Endodermal cell (in vitro differentiated cells): Measurements from ENCODE around the gene SHC2. TPM values are rescaled to one million over a fixed set of nuclear protein-coding genes. Genes with fewer than 3 reads are reported as not detected.

ENCODE experiments used
- DNase-seq: peaks from one replicate; pipeline ENCODE4 v3.0.0-alpha.2; 2017
- H3K27ac ChIP-seq: 2 replicates; pipeline ENCODE4 v1.5.1; 2013; ENCODE audit warnings: mild to moderate bottlenecking, low read depth, low read length, moderate library complexity
- H3K27me3 ChIP-seq: 2 replicates; pipeline ENCODE4 v1.6.1; 2013; ENCODE audit warnings: mild to moderate bottlenecking, low read length, moderate library complexity; ENCODE audit not compliant: insufficient read depth, control insufficient read depth, poor library complexity, severe bottlenecking
- H3K36me3 ChIP-seq: 2 replicates; pipeline ENCODE4 v1.7.0; 2013; ENCODE audit warnings: mild to moderate bottlenecking, low read length, moderate library complexity; ENCODE audit not compliant: control insufficient read depth, insufficient read depth
- H3K4me1 ChIP-seq: one replicate; pipeline ENCODE4 v1.7.0; 2013; ENCODE audit warnings: low read length; ENCODE audit not compliant: control insufficient read depth, insufficient read depth
- H3K4me3 ChIP-seq: 2 replicates; pipeline ENCODE4 v1.5.1; 2013; ENCODE audit warnings: mild to moderate bottlenecking, low read length, moderate library complexity
- H3K9ac ChIP-seq: 2 replicates; pipeline ENCODE4 v1.6.1; 2013; ENCODE audit warnings: mild to moderate bottlenecking, low read length, moderate library complexity; ENCODE audit not compliant: poor library complexity, severe bottlenecking; ENCODE audit errors: extremely low read depth
- H3K9me3 ChIP-seq: 2 replicates; pipeline ENCODE4 v1.6.1; 2013; ENCODE audit warnings: mild to moderate bottlenecking, low read length, moderate library complexity; ENCODE audit not compliant: control insufficient read depth
- H3K27ac Mint-ChIP-seq: 2 replicates; pipeline ENCODE4 v1.8.0; 2020; ENCODE audit warnings: mixed read lengths
- H3K27me3 Mint-ChIP-seq: 2 replicates; pipeline ENCODE4 v1.8.0; 2021; ENCODE audit warnings: mild to moderate bottlenecking, mixed read lengths; ENCODE audit not compliant: insufficient read depth
- H3K36me3 Mint-ChIP-seq: 2 replicates; pipeline ENCODE4 v1.8.0; 2020; ENCODE audit warnings: low read depth, mixed read lengths
- H3K4me1 Mint-ChIP-seq: 2 replicates; pipeline ENCODE4 v1.8.0; 2020; ENCODE audit warnings: mixed read lengths
- H3K4me3 Mint-ChIP-seq: 2 replicates; pipeline ENCODE4 v1.8.0; 2020; ENCODE audit warnings: mild to moderate bottlenecking, moderate library complexity, mixed read lengths
- H3K9me3 Mint-ChIP-seq: 2 replicates; pipeline ENCODE4 v1.8.0; 2020; ENCODE audit warnings: mild to moderate bottlenecking, mixed read lengths
- WGBS, 2 experiments: methylation state at CpG; one replicate each; pipeline versions ENCODE4 v1.1.5 to v1.1.7; 2013; ENCODE audit warnings: missing lambda C conversion rate in 2 of 2, mixed read lengths in 1 of 2; ENCODE audit not compliant: insufficient coverage in 1 of 2, insufficient read length in 1 of 2; 5-methylcytosine and 5-hydroxymethylcytosine counted together
- total RNA-seq, 2 donors: library from RNA; stranded (reverse); fragmentation: NEBNext Ultra II Directional in 1 of 2; extraction: Animal tissue kit (Norgen Biotek cat#: 25700) in 1 of 2; gene quantifications; 2 replicates in 1 of 2; 3 replicates in 1 of 2; pipeline ENCODE4 v1.2.1, GENCODE V29; 2021
- TF ChIP-seq, protein P1 (sequence below): fragments of 200-600 bp; sonication (generic); conservative IDR thresholded peaks from 2 replicates; pipeline ENCODE4 v1.5.0; 2021; ENCODE audit warnings: antibody characterized with exemption, mild to moderate bottlenecking

SHC2 gene
- total RNA-seq, 2 donors from 2014 or later = 56.5 to 93.0 TPM

DNA sequence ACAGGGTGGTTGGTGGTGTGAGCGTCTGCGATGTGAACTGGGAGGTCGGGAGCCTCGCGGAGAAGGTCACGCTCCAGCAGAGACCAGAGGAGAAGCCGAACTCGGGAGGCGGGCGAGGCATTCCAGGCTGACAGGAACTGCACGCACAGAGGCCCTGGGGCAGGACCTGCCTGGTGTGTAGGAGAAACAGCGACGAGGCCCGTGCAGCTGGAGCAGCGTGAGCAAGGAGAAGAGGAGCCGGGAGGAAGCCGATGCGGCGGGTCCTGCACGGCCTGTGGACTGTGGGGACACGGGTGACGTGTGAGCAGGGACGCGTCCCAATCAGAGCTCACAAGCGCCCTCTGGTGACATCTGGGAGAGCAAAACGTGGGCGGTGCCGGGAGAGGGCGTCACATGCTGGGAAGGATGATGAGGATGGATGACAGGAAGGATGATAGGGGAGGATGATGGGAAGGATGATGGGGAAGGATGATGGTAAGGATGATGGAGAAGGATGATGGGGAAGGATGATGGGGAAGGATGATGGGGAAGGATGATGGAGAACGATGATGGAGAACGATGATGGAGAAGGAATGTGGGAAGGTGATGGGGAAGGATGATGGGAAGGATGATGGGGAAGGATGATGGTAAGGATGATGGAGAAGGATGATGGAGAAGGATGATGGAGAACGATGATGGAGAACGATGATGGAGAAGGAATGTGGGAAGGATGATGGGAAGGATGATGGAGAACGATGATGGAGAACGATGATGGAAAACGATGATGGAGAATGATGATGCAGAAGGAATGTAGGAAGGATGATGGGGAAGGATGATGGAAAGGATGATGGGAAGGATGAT is 19.4 kb upstream of the SHC2 start:
- Mint-ChIP-seq H3K27me3 (peaks cover 14% of the 10 kb centered on the region), H3K4me1 (no peaks in the 10 kb centered on the region), H3K9me3 (peaks cover 18% of the 10 kb centered on the region), H3K36me3 (no peaks in the 10 kb centered on the region), H3K4me3 (no peak overlapping the region), H3K27ac (peak overlapping the region; percentile 63)
- Histone ChIP-seq H3K9ac (no peak overlapping the region), H3K36me3 (no peaks in the 10 kb centered on the region), H3K9me3 (peaks cover 15% of the 10 kb centered on the region), H3K27ac (no peak overlapping the region), H3K4me1 (no peaks in the 10 kb centered on the region), H3K4me3 (no peak overlapping the region), H3K27me3 (no peaks in the 10 kb centered on the region)
- peak; percentile 92 for DNase-seq
- 41 to 52% methylated on average over 28 to 36 of the region's 36 CpGs for WGBS, 2 experiments
- TF ChIP-seq, protein P1, sequence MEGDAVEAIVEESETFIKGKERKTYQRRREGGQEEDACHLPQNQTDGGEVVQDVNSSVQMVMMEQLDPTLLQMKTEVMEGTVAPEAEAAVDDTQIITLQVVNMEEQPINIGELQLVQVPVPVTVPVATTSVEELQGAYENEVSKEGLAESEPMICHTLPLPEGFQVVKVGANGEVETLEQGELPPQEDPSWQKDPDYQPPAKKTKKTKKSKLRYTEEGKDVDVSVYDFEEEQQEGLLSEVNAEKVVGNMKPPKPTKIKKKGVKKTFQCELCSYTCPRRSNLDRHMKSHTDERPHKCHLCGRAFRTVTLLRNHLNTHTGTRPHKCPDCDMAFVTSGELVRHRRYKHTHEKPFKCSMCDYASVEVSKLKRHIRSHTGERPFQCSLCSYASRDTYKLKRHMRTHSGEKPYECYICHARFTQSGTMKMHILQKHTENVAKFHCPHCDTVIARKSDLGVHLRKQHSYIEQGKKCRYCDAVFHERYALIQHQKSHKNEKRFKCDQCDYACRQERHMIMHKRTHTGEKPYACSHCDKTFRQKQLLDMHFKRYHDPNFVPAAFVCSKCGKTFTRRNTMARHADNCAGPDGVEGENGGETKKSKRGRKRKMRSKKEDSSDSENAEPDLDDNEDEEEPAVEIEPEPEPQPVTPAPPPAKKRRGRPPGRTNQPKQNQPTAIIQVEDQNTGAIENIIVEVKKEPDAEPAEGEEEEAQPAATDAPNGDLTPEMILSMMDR = peak; percentile 84

GRCh38 chr19:478976-479375 is 18.1 kb upstream of the SHC2 start:
- no peak overlapping the region for H3K27ac ChIP-seq

GRCh38 chr19:478236-478903 is 17.5 kb upstream of the SHC2 start:
- H3K27me3 ChIP-seq = no peaks in the 10 kb centered on the region
- Mint-ChIP-seq H3K4me1 (no peaks in the 10 kb centered on the region), H3K27me3 (peaks cover 7% of the 10 kb centered on the region), H3K36me3 (no peaks in the 10 kb centered on the region), H3K4me3 (no peak overlapping the region), H3K9me3 (peaks cover 18% of the 10 kb centered on the region), H3K27ac (no peak overlapping the region)
- TF ChIP-seq, protein P1 = no peak
- H3K36me3 ChIP-seq = no peaks in the 10 kb centered on the region
- WGBS, 2 experiments = 88 to 93% methylated on average over 19 to 26 of the region's 26 CpGs
- H3K9me3 ChIP-seq = peaks cover 15% of the 10 kb centered on the region
- H3K9ac ChIP-seq = no peak overlapping the region
- no peak overlapping the region for H3K27ac ChIP-seq
- DNase-seq = no peak
- no peaks in the 10 kb centered on the region for H3K4me1 ChIP-seq
- no peak overlapping the region for H3K4me3 ChIP-seq

More at GRCh38 chr19:478976-479375, 18.1 kb upstream of the SHC2 start:
- no peaks in the 10 kb centered on the region for H3K27me3 ChIP-seq
- peaks cover 18% of the 10 kb centered on the region for H3K9me3 Mint-ChIP-seq
- TF ChIP-seq, protein P1 = peak; percentile 14
- no peaks in the 10 kb centered on the region for H3K36me3 ChIP-seq
- H3K4me1 Mint-ChIP-seq = no peaks in the 10 kb centered on the region
- H3K27ac Mint-ChIP-seq = no peak overlapping the region
- H3K4me3 Mint-ChIP-seq = no peak overlapping the region
- no peaks in the 10 kb centered on the region for H3K4me1 ChIP-seq
- no peaks in the 10 kb centered on the region for H3K36me3 Mint-ChIP-seq
- peak; percentile 41 for DNase-seq
- peaks cover 9% of the 10 kb centered on the region for H3K27me3 Mint-ChIP-seq
- H3K4me3 ChIP-seq = no peak overlapping the region
- WGBS, 2 experiments = 87 to 93% methylated on average over 13 to 14 of the region's 14 CpGs
- H3K9me3 ChIP-seq = peaks cover 15% of the 10 kb centered on the region
- no peak overlapping the region for H3K9ac ChIP-seq
